Activated naive CD8-positive, alpha-beta T cell treated with anti-CD3 and anti-CD28 coated beads for 36 hours (primary cell): ENCODE data around the gene FGFR2. TPM values are rescaled to one million over a fixed set of nuclear protein-coding genes. Genes with fewer than 3 reads are reported as not detected.

Experiments
- DNase-seq: peaks from one replicate; pipeline ENCODE4 v3.0.0; 2021
- H3K27ac Mint-ChIP-seq: one replicate; pipeline ENCODE4 v1.8.0; 2022; ENCODE audit warnings: mild to moderate bottlenecking, moderate library complexity, mixed read lengths
- H3K27me3 Mint-ChIP-seq: one replicate; pipeline ENCODE4 v1.8.0; 2022; ENCODE audit warnings: mild to moderate bottlenecking, mixed read lengths
- H3K36me3 Mint-ChIP-seq: one replicate; pipeline ENCODE4 v1.8.0; 2021; ENCODE audit warnings: mild to moderate bottlenecking, mixed read lengths
- H3K4me1 Mint-ChIP-seq: one replicate; pipeline ENCODE4 v1.8.0; 2021; ENCODE audit warnings: mixed read lengths
- H3K4me3 Mint-ChIP-seq: one replicate; pipeline ENCODE4 v1.8.0; 2022; ENCODE audit warnings: mild to moderate bottlenecking, moderate library complexity, mixed read lengths
- H3K9me3 Mint-ChIP-seq: one replicate; pipeline ENCODE4 v1.8.0; 2022; ENCODE audit warnings: mixed read lengths
- total RNA-seq, 2 experiments: library from RNA; stranded (reverse); gene quantifications; one replicate each; pipeline ENCODE4 v1.2.3, GENCODE V29; 2021

FGFR2 gene
- total RNA-seq, 2 experiments from 2014 or later: not detected

- Mint-ChIP-seq H3K4me1 (no peaks in the 10 kb centered on the region), H3K36me3 (no peaks in the 10 kb centered on the region), H3K9me3 (no peaks in the 10 kb centered on the region), H3K27ac (no peak overlapping the region), H3K4me3 (no peak overlapping the region), H3K27me3 (no peaks in the 10 kb centered on the region)
- no peak for DNase-seq
Observed at GRCh38 chr10:121459622-121460453, 138.4 kb downstream of the FGFR2 start.

DNA sequence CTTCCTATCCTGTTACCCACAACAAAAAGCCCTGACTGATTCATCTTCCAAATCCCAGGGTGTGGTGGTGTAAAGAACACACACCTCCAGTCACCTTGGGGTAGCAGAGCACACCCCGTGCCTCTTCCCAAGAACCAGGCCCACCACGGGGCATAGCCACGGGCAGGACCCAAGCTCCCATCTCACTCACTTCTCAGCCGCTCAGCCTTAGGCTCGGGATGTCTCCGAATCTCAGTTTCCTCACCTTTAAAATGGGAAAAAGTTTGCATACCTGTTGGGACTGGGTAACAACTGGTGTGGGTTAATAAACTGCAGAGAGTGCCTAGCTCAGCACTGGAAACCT is 139.0 kb downstream of the FGFR2 start:
- Mint-ChIP-seq H3K27ac (no peak overlapping the region), H3K4me1 (no peaks in the 10 kb centered on the region), H3K36me3 (no peaks in the 10 kb centered on the region), H3K4me3 (no peak overlapping the region), H3K27me3 (no peaks in the 10 kb centered on the region), H3K9me3 (no peaks in the 10 kb centered on the region)
- DNase-seq: no peak

DNA sequence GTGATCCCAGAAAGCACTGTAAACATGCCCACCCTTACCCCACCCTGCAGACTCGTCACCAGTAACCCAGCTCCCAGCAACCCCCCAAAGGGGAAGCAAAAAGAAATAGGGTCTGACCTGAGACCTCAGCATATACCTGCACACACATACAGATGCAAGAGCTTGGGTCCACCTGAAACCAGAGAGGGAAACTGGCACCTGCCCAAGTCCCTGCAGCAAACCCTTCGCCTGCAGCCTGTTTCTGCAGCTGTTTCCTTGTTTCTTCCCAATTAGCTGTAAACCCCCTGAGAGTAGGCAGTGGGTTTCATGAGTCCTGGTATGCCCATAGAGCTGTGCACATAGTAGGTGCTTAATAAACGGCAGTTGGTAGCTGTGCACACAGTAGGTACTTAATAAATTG is 140.5 kb downstream of the FGFR2 start:
- Mint-ChIP-seq H3K36me3 (no peaks in the 10 kb centered on the region), H3K4me1 (no peaks in the 10 kb centered on the region), H3K4me3 (no peak overlapping the region), H3K27me3 (peaks cover 4% of the 10 kb centered on the region), H3K27ac (no peak overlapping the region), H3K9me3 (no peaks in the 10 kb centered on the region)
- no peak for DNase-seq

DNA sequence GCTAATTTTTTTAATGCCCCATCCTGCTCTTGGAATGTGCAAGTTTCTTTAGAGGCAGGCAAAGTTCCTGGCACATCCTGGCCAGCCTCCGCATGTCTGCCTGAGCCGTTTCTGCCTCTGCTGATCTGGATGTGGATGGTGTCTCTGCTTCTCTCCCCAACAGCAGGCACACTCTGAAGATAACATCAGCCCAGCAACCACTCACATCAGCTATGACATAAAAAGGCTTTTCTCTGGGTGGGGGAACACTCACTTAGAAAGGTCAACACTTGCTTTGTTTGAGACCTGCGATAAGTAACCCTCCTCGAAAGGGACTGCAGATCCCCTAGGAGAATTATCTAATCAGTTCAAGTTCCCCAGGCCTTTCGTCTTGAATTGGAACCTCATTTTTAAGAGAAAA is 142.9 kb downstream of the FGFR2 start:
- Mint-ChIP-seq H3K9me3 (no peaks in the 10 kb centered on the region), H3K27ac (no peak overlapping the region), H3K4me1 (no peaks in the 10 kb centered on the region)

GRCh38 chr10:121454781-121455180 is 143.5 kb downstream of the FGFR2 start:
- no peaks in the 10 kb centered on the region for H3K4me1 Mint-ChIP-seq
- no peak for DNase-seq
- H3K36me3 Mint-ChIP-seq: no peaks in the 10 kb centered on the region
- H3K4me3 Mint-ChIP-seq: no peak overlapping the region
- no peak overlapping the region for H3K27ac Mint-ChIP-seq
- peaks cover 4% of the 10 kb centered on the region for H3K27me3 Mint-ChIP-seq
- no peaks in the 10 kb centered on the region for H3K9me3 Mint-ChIP-seq

More for the DNA sequence above, 142.9 kb downstream of the FGFR2 start:
- DNase-seq: no peak
- no peak overlapping the region for H3K4me3 Mint-ChIP-seq
- H3K36me3 Mint-ChIP-seq: no peaks in the 10 kb centered on the region
- H3K27me3 Mint-ChIP-seq: peaks cover 4% of the 10 kb centered on the region

DNA sequence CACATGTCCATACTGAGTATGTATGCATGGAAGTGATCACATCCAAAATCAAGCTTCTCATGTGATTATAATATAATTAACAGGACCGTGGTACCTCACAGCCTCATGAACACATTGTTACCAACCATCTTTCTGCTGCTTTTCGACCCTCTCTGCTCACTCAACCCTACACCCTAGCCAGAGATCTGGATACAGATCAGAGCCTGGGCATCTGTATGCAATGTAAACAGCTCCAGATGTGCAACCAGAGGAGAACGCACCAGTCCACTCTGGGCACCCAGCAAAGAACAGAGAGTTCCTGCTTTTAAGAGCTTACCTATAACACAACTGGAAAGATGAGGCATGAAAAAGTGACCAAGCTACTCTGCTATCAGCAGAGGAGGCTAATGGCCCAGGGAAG is 145.1 kb downstream of the FGFR2 start:
- H3K27ac Mint-ChIP-seq: no peak overlapping the region
- no peaks in the 10 kb centered on the region for H3K4me1 Mint-ChIP-seq
- H3K4me3 Mint-ChIP-seq: no peak overlapping the region
- H3K36me3 Mint-ChIP-seq: no peaks in the 10 kb centered on the region
- no peaks in the 10 kb centered on the region for H3K9me3 Mint-ChIP-seq
- H3K27me3 Mint-ChIP-seq: peaks cover 4% of the 10 kb centered on the region
- DNase-seq: no peak

GRCh38 chr10:121452581-121452980 is 145.7 kb downstream of the FGFR2 start:
- no peak overlapping the region for H3K27ac Mint-ChIP-seq
- H3K36me3 Mint-ChIP-seq: no peaks in the 10 kb centered on the region
- no peaks in the 10 kb centered on the region for H3K9me3 Mint-ChIP-seq
- peaks cover 4% of the 10 kb centered on the region for H3K27me3 Mint-ChIP-seq
- no peak overlapping the region for H3K4me3 Mint-ChIP-seq
- DNase-seq: no peak
- no peaks in the 10 kb centered on the region for H3K4me1 Mint-ChIP-seq

- peaks cover 4% of the 10 kb centered on the region for H3K27me3 Mint-ChIP-seq
- no peaks in the 10 kb centered on the region for H3K4me1 Mint-ChIP-seq
- H3K27ac Mint-ChIP-seq: no peak overlapping the region
- no peak overlapping the region for H3K4me3 Mint-ChIP-seq
- DNase-seq: no peak
- no peaks in the 10 kb centered on the region for H3K36me3 Mint-ChIP-seq
- H3K9me3 Mint-ChIP-seq: no peaks in the 10 kb centered on the region
Observed at GRCh38 chr10:121450247-121450646, 148.0 kb downstream of the FGFR2 start.

DNA sequence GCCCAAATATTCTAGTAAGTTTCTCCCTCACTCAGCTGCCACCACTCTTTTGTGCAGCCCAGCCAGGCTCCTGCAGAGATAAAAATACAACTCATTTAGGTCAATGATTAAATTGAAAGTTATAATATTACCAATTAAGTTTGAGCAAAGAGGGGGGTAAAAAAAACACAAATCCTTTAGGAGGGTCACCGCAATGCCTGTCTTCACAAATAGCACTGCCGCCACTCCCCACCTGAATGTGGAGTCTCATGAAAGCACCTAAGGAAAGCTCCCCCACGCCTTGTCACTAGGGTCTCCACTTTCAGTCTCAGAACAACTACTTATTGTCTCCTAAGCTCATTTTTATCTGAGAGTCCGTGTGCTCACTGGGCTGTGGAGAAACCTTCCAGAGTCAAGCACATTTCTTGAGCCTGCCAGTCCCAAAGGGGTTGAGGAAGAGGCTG is 148.7 kb downstream of the FGFR2 start:
- H3K27me3 Mint-ChIP-seq: peaks cover 4% of the 10 kb centered on the region

DNA sequence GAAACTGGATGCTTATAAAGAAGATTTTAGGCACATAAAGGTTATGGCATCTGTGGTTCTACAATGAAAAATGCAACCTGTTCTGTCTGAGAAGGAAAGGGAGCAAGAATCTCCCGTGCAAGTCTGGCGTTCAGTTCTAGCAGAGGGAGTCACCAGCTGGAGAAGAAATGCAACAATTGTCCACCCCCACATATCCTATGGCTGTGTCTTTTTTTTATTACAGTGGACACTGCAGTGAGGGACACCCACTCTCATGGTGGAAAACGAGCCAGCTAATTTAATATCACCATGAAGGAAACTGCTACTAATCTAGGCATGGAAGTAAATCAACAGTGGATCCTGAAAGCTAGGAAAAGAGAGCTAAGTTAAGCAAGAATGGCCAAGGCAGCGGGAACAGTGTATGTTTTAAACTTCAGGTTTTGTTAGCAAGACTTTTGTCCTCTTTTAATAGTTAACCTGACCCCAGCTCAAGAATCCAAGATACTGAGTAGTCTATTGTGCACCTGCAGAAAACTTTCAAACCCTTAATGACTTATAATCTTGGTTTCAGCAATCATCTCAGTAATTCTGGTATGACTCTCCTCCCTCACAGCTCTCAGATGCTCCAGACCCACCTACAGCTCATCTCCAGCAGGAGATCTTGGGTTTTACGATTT is 149.3 kb downstream of the FGFR2 start:
- H3K4me3 Mint-ChIP-seq: no peak overlapping the region
- H3K36me3 Mint-ChIP-seq: no peaks in the 10 kb centered on the region
- H3K27ac Mint-ChIP-seq: no peak overlapping the region
- no peaks in the 10 kb centered on the region for H3K4me1 Mint-ChIP-seq
- H3K9me3 Mint-ChIP-seq: no peaks in the 10 kb centered on the region
- no peak for DNase-seq
- peaks cover 4% of the 10 kb centered on the region for H3K27me3 Mint-ChIP-seq

More for the DNA sequence above, 148.7 kb downstream of the FGFR2 start:
- H3K27ac Mint-ChIP-seq: no peak overlapping the region
- no peaks in the 10 kb centered on the region for H3K36me3 Mint-ChIP-seq
- H3K4me3 Mint-ChIP-seq: no peak overlapping the region
- H3K4me1 Mint-ChIP-seq: no peaks in the 10 kb centered on the region
- no peaks in the 10 kb centered on the region for H3K9me3 Mint-ChIP-seq
- DNase-seq: no peak

DNA sequence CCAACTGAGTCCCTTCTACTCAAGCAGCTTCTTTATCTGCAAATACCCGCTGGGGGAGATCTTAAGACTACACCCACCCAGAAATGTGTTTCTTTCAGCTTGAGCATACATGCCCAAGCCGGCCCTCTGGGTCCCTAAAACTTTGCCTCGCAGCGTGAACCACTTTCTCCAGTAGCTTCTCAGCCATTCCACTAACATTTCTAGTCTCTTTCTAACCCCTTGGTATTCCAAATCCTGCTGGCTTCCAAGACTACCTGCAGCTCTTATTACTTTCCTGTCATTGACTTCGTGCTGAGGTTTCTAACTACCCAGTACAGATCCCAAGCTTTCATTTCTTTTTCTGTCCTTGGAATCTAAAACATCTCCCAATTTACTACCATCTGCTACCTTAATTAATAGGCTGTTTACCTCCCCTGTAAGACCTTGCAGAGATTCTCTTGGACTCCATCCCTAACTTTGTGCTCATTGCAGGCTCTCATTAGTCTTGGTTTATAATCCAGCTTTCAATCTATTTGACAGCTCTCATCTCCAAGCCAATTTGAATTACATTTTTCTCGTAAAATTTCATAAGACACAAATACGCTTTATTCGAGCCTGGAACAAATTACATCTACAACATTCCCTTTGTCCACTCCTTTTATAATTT is 153.6 kb downstream of the FGFR2 start:
- no peaks in the 10 kb centered on the region for H3K4me1 Mint-ChIP-seq
- H3K27ac Mint-ChIP-seq: no peak overlapping the region
- no peak for DNase-seq
- H3K9me3 Mint-ChIP-seq: no peaks in the 10 kb centered on the region
- H3K36me3 Mint-ChIP-seq: no peaks in the 10 kb centered on the region
- H3K4me3 Mint-ChIP-seq: no peak overlapping the region
- no peaks in the 10 kb centered on the region for H3K27me3 Mint-ChIP-seq

- H3K9me3 Mint-ChIP-seq: no peaks in the 10 kb centered on the region
- no peaks in the 10 kb centered on the region for H3K4me1 Mint-ChIP-seq
- no peak overlapping the region for H3K27ac Mint-ChIP-seq
- no peak overlapping the region for H3K4me3 Mint-ChIP-seq
- DNase-seq: no peak
- no peaks in the 10 kb centered on the region for H3K27me3 Mint-ChIP-seq
- H3K36me3 Mint-ChIP-seq: no peaks in the 10 kb centered on the region
Observed at GRCh38 chr10:121442086-121442935, 155.9 kb downstream of the FGFR2 start.

GRCh38 chr10:121440461-121440860 is 157.8 kb downstream of the FGFR2 start:
- DNase-seq: no peak
- no peaks in the 10 kb centered on the region for H3K27me3 Mint-ChIP-seq
- no peak overlapping the region for H3K4me3 Mint-ChIP-seq
- H3K9me3 Mint-ChIP-seq: no peaks in the 10 kb centered on the region
- no peaks in the 10 kb centered on the region for H3K4me1 Mint-ChIP-seq
- no peak overlapping the region for H3K27ac Mint-ChIP-seq
- H3K36me3 Mint-ChIP-seq: no peaks in the 10 kb centered on the region

DNA sequence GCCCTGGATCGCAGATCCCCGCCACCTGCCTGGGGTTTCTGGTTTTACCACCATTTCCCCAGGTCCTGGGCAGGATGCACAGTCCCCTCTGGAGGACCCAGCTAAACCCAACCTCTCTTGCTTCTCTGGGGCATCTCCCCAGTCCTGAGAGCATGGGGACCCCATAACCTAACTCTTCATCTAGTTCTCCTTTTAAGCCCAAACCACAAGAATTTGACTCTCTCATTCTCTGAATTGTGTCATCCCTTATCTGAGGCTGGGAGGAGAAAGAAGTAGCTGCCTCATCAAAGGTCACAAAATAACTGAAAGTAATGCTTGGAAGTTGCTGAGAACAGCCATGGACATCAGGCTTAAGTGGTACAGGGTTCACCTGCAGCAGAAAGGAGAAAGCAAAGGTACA is 159.9 kb downstream of the FGFR2 start:
- Mint-ChIP-seq H3K27me3 (no peaks in the 10 kb centered on the region), H3K36me3 (no peaks in the 10 kb centered on the region), H3K4me3 (no peak overlapping the region), H3K9me3 (no peaks in the 10 kb centered on the region), H3K27ac (no peak overlapping the region), H3K4me1 (no peaks in the 10 kb centered on the region)
- no peak for DNase-seq

DNA sequence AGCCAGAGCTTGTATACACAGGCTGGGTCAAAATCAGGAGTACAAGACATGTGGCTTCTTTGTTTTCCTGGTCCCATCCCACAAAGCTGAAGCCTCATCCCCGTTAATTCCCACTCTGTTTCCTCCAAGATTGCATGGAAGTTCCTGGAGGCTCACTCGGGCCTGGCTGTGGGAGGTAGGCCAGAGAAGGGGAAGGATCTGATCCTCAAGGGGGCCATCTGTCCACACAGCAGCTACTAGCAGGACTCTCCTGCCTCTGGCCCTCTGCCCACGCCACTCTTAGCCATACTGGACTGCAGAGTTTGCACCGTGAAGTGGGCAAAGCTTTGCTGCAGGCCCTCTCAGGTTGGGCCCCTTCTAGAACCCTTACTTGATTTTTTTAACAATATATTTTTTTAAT is 160.6 kb downstream of the FGFR2 start:
- H3K36me3 Mint-ChIP-seq: no peaks in the 10 kb centered on the region
- H3K4me1 Mint-ChIP-seq: no peaks in the 10 kb centered on the region
- no peak overlapping the region for H3K4me3 Mint-ChIP-seq
- H3K27ac Mint-ChIP-seq: no peak overlapping the region
- H3K27me3 Mint-ChIP-seq: peaks cover under 1% of the 10 kb centered on the region
- DNase-seq: no peak
- H3K9me3 Mint-ChIP-seq: no peaks in the 10 kb centered on the region
